Sigmoid colon (tissue), 7 donors: Measurements from ENCODE around the gene PDHX. TPM values are rescaled to one million over a fixed set of nuclear protein-coding genes. Genes with fewer than 3 reads are reported as not detected.
"Not testable (repeated sequence)": the region's sequence is repeated elsewhere in the genome, so short reads cannot be mapped to it uniquely, and the experiment has no call there.

ENCODE experiments used
- DNase-seq: peaks from one replicate; pipeline ENCODE4 v3.0.0-alpha.2; 2019
- H3K27ac ChIP-seq, 4 donors: fragments of 200-600 bp; sonication (generic); one replicate each; pipeline ENCODE4 v1.5.1; 2016 to 2019; ENCODE audit warnings: mild to moderate bottlenecking in 1 of 4
- H3K27me3 ChIP-seq, 3 donors: fragments of 200-600 bp; sonication (generic); one replicate each; pipeline ENCODE4 v1.5.1; 2019; ENCODE audit warnings: mild to moderate bottlenecking in 1 of 3
- H3K36me3 ChIP-seq, 4 donors: fragments of 200-600 bp; sonication (generic); one replicate each; pipeline ENCODE4 v1.5.1; 2016 to 2019
- H3K4me1 ChIP-seq, 4 donors: fragments of 200-600 bp; sonication (generic); one replicate each; pipeline ENCODE4 v1.5.1; 2017 to 2019
- H3K4me3 ChIP-seq, 4 donors: fragments of 200-600 bp; sonication (generic); one replicate each; pipeline ENCODE4 v1.5.1; 2017 to 2019; ENCODE audit warnings: mild to moderate bottlenecking in 2 of 4, moderate library complexity in 1 of 4
- H3K9me3 ChIP-seq, 4 donors: fragments of 200-600 bp in 3 of 4; sonication (generic) in 3 of 4; one replicate each; pipeline versions ENCODE4 v1.5.1 to v1.6.1; 2013 to 2019
- CTCF ChIP-seq, 4 experiments: fragments of 450-650 bp in 3 of 4; fragments of 200-600 bp in 1 of 4; IDR thresholded peaks; one replicate each; pipeline ENCODE4 v1.5.1; 2016 to 2019; ENCODE audit warnings: antibody characterized with exemption in 4 of 4, mild to moderate bottlenecking in 3 of 4, moderate library complexity in 2 of 4
- EP300 ChIP-seq, 4 donors: sonication (generic); formaldehyde crosslinking; IDR thresholded peaks; one replicate each; pipeline ENCODE4 v1.6.1; 2017; ENCODE audit warnings: antibody characterized with exemption in 4 of 4
- POLR2A ChIP-seq, 2 donors: fragments of 450-650 bp; IDR thresholded peaks; one replicate each; pipeline ENCODE4 v1.6.1; 2016; ENCODE audit warnings: antibody characterized with exemption in 2 of 2, mild to moderate bottlenecking in 2 of 2, moderate library complexity in 2 of 2
- POLR2AphosphoS5 ChIP-seq, 4 donors: sonication (generic); formaldehyde crosslinking; IDR thresholded peaks; one replicate each; pipeline ENCODE4 v1.6.1; 2017; ENCODE audit warnings: antibody characterized with exemption in 4 of 4
- WGBS, 2 donors: extraction: QIAGEN DNeasy Blood & Tissue Kit; methylation state at CpG; one replicate each; pipeline ENCODE4 v1.1.7; 2013; 5-methylcytosine and 5-hydroxymethylcytosine counted together
- intact Hi-C: fragments of 100-400 bp; cut with DNase I; formaldehyde crosslinking; loops from one replicate; pipeline ENCODE4 v1.15.1; 2023
- polyA plus RNA-seq, 3 donors: library from polyadenylated mRNA; stranded (reverse); fragments of 200-250 nt; gene quantifications; one replicate each; pipeline ENCODE4 v1.2.3, GENCODE V29; 2013
- total RNA-seq, 4 donors: library from RNA; depleted of rRNA; stranded (reverse); fragments of >200 nt; gene quantifications; one replicate each; pipeline ENCODE4 v1.1.0, GENCODE V29; 2016
- donor health status: healthy with polysubstance abuse.
- donor health status: Bipolar disorder and iron deficiency.
- donor health status: healthy.

PDHX gene
- total and polyA plus RNA-seq, 7 donors = 22.2 to 41.4 (median 29.6) TPM

GRCh38 chr11:34911676-34912075 lies 4.7 kb upstream of the PDHX start:
- Histone ChIP-seq H3K9me3 (no peaks in the 10 kb centered on the region), H3K4me3 (no peak overlapping the region), H3K27me3 (no peaks in the 10 kb centered on the region), H3K27ac (no peak overlapping the region), H3K4me1 (peaks cover 0 to 12% (median 9%) of the 10 kb centered on the region in 4 donors), H3K36me3 (peaks cover 0 to 3% (median 0%) of the 10 kb centered on the region in 4 donors)
- DNase-seq = no peak
- intact Hi-C loops = loop anchor here (10.0 kb wide), 1 partner anchor 223 kb away; the partner anchor contains the start of gene CD44
- TF ChIP-seq CTCF (IDR thresholded peaks at IDR 0.05) = no peak
- TF ChIP-seq POLR2AphosphoS5 (IDR thresholded peaks at IDR 0.05) = no peak
- no peak for TF ChIP-seq POLR2A (IDR thresholded peaks at IDR 0.05)
- no peak for TF ChIP-seq EP300 (IDR thresholded peaks at IDR 0.05)
- WGBS, 2 donors = 87 to 90% methylated on average over 2 of the region's 2 CpGs

- 92 to 98% methylated on average over 10 of the region's 10 CpGs for WGBS, 2 donors
These were observed 2.9 kb upstream of the PDHX start for GRCh38 chr11:34913556-34913955.

GRCh38 chr11:34915136-34916014 lies 1.0 kb upstream of the PDHX start:
- H3K4me1 ChIP-seq = peaks cover 0 to 35% (median 28%) of the 10 kb centered on the region in 4 donors
- no peak for TF ChIP-seq EP300 (IDR thresholded peaks at IDR 0.05)
- no peak for TF ChIP-seq POLR2A (IDR thresholded peaks at IDR 0.05)
- TF ChIP-seq CTCF (IDR thresholded peaks at IDR 0.05) = no peak
- TF ChIP-seq POLR2AphosphoS5 (IDR thresholded peaks at IDR 0.05) = no peak
- intact Hi-C loops = loop anchor here (2.0 to 10.0 kb wide), 3 partner anchors 219 to 863 kb away; partner anchors contain the start of genes CAPRIN1, CD44 and NAT10
- peak overlapping the region; percentile 95 to 98 (median 96) for H3K27ac ChIP-seq
- H3K27me3 ChIP-seq = no peaks in the 10 kb centered on the region
- no peaks in the 10 kb centered on the region for H3K9me3 ChIP-seq
- 5% methylated on average over 34 of the region's 34 CpGs for WGBS, 2 donors
- peak overlapping the region; percentile 80 to 93 (median 88) for H3K4me3 ChIP-seq
- peaks cover 0 to 3% (median 0%) of the 10 kb centered on the region in 4 donors for H3K36me3 ChIP-seq
- no peak for DNase-seq

More at GRCh38 chr11:34913556-34913955, 2.9 kb upstream of the PDHX start:
- not testable (repeated sequence) for H3K9me3 ChIP-seq, H3K27ac ChIP-seq, H3K4me3 ChIP-seq, H3K27me3 ChIP-seq, H3K36me3 ChIP-seq, DNase-seq
- H3K4me1 ChIP-seq = peaks cover 0 to 30% (median 24%) of the 10 kb centered on the region in 4 donors
- intact Hi-C loops = loop anchor here (10.0 kb wide), 1 partner anchor 221 kb away; the partner anchor contains the start of gene CD44

- Histone ChIP-seq H3K4me3 (peak overlapping the region; percentile 80 to 93 (median 88)), H3K27ac (peak overlapping the region; percentile 95 to 98 (median 96)), H3K4me1 (peaks cover 0 to 40% (median 30%) of the 10 kb centered on the region in 4 donors), H3K9me3 (no peaks in the 10 kb centered on the region), H3K27me3 (no peaks in the 10 kb centered on the region), H3K36me3 (peaks cover 0 to 3% (median 0%) of the 10 kb centered on the region in 4 donors)
- DNase-seq = no peak
- 10 to 23% methylated on average over 23 of the region's 23 CpGs for WGBS, 2 donors
- TF ChIP-seq EP300 (IDR thresholded peaks at IDR 0.05) = no peak
- intact Hi-C loops = loop anchor here (2.0 to 10.0 kb wide), 3 partner anchors 218 to 865 kb away; partner anchors contain the start of genes CAPRIN1, CD44 and NAT10
These were observed 689 bp downstream of the PDHX start for GRCh38 chr11:34916843-34917770.

- H3K4me1 ChIP-seq = peaks cover 0 to 52% (median 44%) of the 10 kb centered on the region in 4 donors
- intact Hi-C loops = loop anchor here (10.0 kb wide), 2 partner anchors 314 to 384 kb away; no protein-coding TSS in a partner anchor
- 97% methylated on average over 4 of the region's 4 CpGs for WGBS, 2 donors
- TF ChIP-seq POLR2A (IDR thresholded peaks at IDR 0.05) = no peak
- TF ChIP-seq EP300 (IDR thresholded peaks at IDR 0.05) = no peak
- no peak overlapping the region for H3K4me3 ChIP-seq
- H3K9me3 ChIP-seq = no peaks in the 10 kb centered on the region
- no peaks in the 10 kb centered on the region for H3K36me3 ChIP-seq
- H3K27me3 ChIP-seq = no peaks in the 10 kb centered on the region
- no peak overlapping the region for H3K27ac ChIP-seq
- DNase-seq = no peak
These were observed 4.7 kb downstream of the PDHX start for GRCh38 chr11:34921156-34921555.
